ENCODE results near the gene CREBL2. TPM values are rescaled to one million over a fixed set of nuclear protein-coding genes. Genes with fewer than 3 reads are reported as not detected.

The CREBL2 gene
- total and polyA plus RNA-seq, 10 of the 15 experiments (the other 5 are each of a cell fraction or from before 2014, with no cell fraction given) = 4.6 to 19.1 (median 13.5) TPM

DNA sequence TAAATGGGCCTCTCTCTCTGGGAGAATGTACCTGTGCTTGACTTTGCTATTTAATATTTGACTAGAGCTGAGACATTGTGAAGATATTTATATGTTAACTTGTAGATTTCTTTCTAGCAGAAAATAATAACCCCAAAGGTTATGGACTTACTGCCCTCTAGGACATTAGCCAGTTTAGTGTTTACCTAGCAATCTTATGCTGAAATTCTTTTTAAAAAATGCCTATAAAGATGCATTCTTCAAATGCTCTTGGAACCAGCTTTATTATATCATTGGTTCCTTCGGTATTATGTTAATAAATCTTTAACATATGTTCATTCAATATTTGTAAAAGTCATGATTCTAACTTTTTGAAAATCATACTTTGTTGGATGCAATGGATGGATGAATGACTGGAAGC lies 56.3 kb downstream of the CREBL2 start:
- intact Hi-C loops (cut with micrococcal nuclease; ENCODE audit: unreplicated experiment) = no loop called here
- ChIA-PET CTCF (interaction anchor here (0.7 to 2.9 kb wide), 2 partner anchors 12 kb away, joined by 3 to 10 read pairs; no protein-coding TSS in a partner anchor), POLR2A (no interaction called here), SMC1A (ENCODE audit: uncharacterized antibody, unreplicated experiment) (interaction anchor here (1.0 to 1.4 kb wide), 4 partner anchors 13 to 312 kb away, joined by 3 to 6 read pairs (median 4); partner anchors contain the start of gene BORCS5), RAD21 (ENCODE audit: unreplicated experiment) (interaction anchor here (0.6 to 1.6 kb wide), 2 partner anchors 69 to 283 kb away, joined by 3 read pairs; no protein-coding TSS in a partner anchor)
- no peaks in the 10 kb centered on the region for H3K79me2 ChIP-seq (ENCODE audit: control insufficient read depth, insufficient read depth, low read length)
- H3K4me2 ChIP-seq (ENCODE audit: control insufficient read depth, insufficient read depth) = no peak overlapping the region
- peaks cover 12% of the 10 kb centered on the region; the same call in 1 of the 2 replicates for H3K4me1 ChIP-seq (ENCODE audit: control insufficient read depth, insufficient read depth, low read length)
- no peak overlapping the region for H3K9ac ChIP-seq (ENCODE audit: control insufficient read depth, insufficient read depth, low read length)
- no TSS peak for BruUV-seq (replicated peaks)
- no peak overlapping the region for H3K27ac ChIP-seq (ENCODE audit: control insufficient read depth, insufficient read depth)
- H3K36me3 ChIP-seq (ENCODE audit: control insufficient read depth in 2 of 2, insufficient read depth in 2 of 2, low read length in 1 of 2) = no peaks in the 10 kb centered on the region
- no peak overlapping the region for H3K4me3 ChIP-seq
- no peaks in the 10 kb centered on the region for H4K20me1 ChIP-seq (ENCODE audit: control insufficient read depth, insufficient read depth)
- WGBS (ENCODE audit: insufficient coverage, insufficient replicate concordance, low lambda C conversion rate, missing lambda C conversion rate) = 97% methylated on average over 1 of the region's 1 CpG
- ATAC-seq (no peak), FAIRE-seq (no peak), DNase-seq (ENCODE audit: low read depth, low spot score) (no peak)
- no peaks in the 10 kb centered on the region for H3K27me3 ChIP-seq (replicated peaks in 1 of 2; ENCODE audit: control insufficient read depth in 2 of 2, insufficient read depth in 2 of 2, low read length in 1 of 2)
- no peak overlapping the region for H2AFZ ChIP-seq (ENCODE audit: control insufficient read depth, low read depth, low read length)
- in situ Hi-C loops (cut with MboI) = no loop called here
- TF ChIP-seq BCL11A (IDR thresholded peaks at IDR 0.05; ENCODE audit: low read depth, low read length) (no peak), ATF7 (IDR thresholded peaks at IDR 0.05; ENCODE audit: low read depth) (no peak), RUNX3 (IDR thresholded peaks at IDR 0.05; ENCODE audit: low read length) (no peak), SRF (IDR thresholded peaks at IDR 0.05; ENCODE audit: low read depth in 2 of 2, low read length in 2 of 2) (no peak), EGR1 (IDR thresholded peaks at IDR 0.05; ENCODE audit: borderline replicate concordance in 1 of 2, low read depth in 2 of 2, low read length in 2 of 2) (no peak)
- TF ChIP-seq, protein P1, sequence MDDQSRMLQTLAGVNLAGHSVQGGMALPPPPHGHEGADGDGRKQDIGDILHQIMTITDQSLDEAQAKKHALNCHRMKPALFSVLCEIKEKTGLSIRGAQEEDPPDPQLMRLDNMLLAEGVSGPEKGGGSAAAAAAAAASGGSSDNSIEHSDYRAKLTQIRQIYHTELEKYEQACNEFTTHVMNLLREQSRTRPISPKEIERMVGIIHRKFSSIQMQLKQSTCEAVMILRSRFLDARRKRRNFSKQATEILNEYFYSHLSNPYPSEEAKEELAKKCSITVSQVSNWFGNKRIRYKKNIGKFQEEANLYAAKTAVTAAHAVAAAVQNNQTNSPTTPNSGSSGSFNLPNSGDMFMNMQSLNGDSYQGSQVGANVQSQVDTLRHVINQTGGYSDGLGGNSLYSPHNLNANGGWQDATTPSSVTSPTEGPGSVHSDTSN (IDR thresholded peaks at IDR 0.05; ENCODE audit: insufficient replicate concordance, low read depth, low read length) = no peak
- no peaks in the 10 kb centered on the region for H3K9me3 ChIP-seq (replicated peaks; ENCODE audit: control insufficient read depth, insufficient read depth, low read length)

DNA sequence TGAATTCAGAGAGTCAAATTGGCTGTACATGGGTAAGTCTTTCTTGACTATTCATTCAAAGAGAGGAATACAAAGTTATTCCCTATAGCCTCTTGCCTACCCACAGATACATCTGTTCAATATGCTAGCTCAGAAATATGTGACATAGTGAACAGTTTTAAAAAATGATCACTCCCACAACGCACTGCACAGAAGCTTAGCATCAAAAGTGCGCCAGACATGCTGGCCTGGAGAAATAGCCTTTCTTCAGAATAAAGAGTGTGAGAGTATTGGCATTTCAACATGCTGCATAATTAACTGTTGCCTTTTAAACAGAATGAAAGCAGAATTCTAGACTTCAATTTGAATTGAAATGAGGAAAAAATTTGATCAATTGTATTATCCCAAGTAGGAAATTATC lies 57.3 kb downstream of the CREBL2 start:
- ChIA-PET POLR2A (no interaction called here), SMC1A (ENCODE audit: uncharacterized antibody, unreplicated experiment) (interaction anchor here (1.0 to 1.4 kb wide), 2 partner anchors 22 to 313 kb away, joined by 4 to 5 read pairs; partner anchors contain the start of gene BORCS5), RAD21 (ENCODE audit: unreplicated experiment) (no interaction called here), CTCF (interaction anchor here (1.5 kb wide), 1 partner anchor 68 kb away, joined by 3 read pairs; no protein-coding TSS in a partner anchor)
- H3K79me2 ChIP-seq (ENCODE audit: control insufficient read depth, insufficient read depth, low read length) = no peaks in the 10 kb centered on the region
- H3K27ac ChIP-seq (ENCODE audit: control insufficient read depth, insufficient read depth) = no peak overlapping the region
- H2AFZ ChIP-seq (ENCODE audit: control insufficient read depth, low read depth, low read length) = no peak overlapping the region
- BruUV-seq (replicated peaks) = no TSS peak
- H3K9ac ChIP-seq (ENCODE audit: control insufficient read depth, insufficient read depth, low read length) = no peak overlapping the region
- intact Hi-C loops (cut with micrococcal nuclease; ENCODE audit: unreplicated experiment) (no loop called here), in situ Hi-C loops (cut with MboI) (no loop called here)
- H3K4me1 ChIP-seq (ENCODE audit: control insufficient read depth, insufficient read depth, low read length) = peaks cover 13% of the 10 kb centered on the region; the same call in 1 of the 2 replicates
- H3K9me3 ChIP-seq (replicated peaks; ENCODE audit: control insufficient read depth, insufficient read depth, low read length) = no peaks in the 10 kb centered on the region
- no peaks in the 10 kb centered on the region for H3K27me3 ChIP-seq (replicated peaks in 1 of 2; ENCODE audit: control insufficient read depth in 2 of 2, insufficient read depth in 2 of 2, low read length in 1 of 2)
- DNase-seq (ENCODE audit: low read depth, low spot score) (no peak), FAIRE-seq (no peak), ATAC-seq (no peak)
- no peaks in the 10 kb centered on the region for H3K36me3 ChIP-seq (ENCODE audit: control insufficient read depth in 2 of 2, insufficient read depth in 2 of 2, low read length in 1 of 2)
- H4K20me1 ChIP-seq (ENCODE audit: control insufficient read depth, insufficient read depth) = no peaks in the 10 kb centered on the region
- H3K4me3 ChIP-seq = no peak overlapping the region
- WGBS (ENCODE audit: insufficient coverage, insufficient replicate concordance, low lambda C conversion rate, missing lambda C conversion rate) = 75% methylated on average over 2 of the region's 2 CpGs
- H3K4me2 ChIP-seq (ENCODE audit: control insufficient read depth, insufficient read depth) = no peak overlapping the region
- TF ChIP-seq, protein P2, sequence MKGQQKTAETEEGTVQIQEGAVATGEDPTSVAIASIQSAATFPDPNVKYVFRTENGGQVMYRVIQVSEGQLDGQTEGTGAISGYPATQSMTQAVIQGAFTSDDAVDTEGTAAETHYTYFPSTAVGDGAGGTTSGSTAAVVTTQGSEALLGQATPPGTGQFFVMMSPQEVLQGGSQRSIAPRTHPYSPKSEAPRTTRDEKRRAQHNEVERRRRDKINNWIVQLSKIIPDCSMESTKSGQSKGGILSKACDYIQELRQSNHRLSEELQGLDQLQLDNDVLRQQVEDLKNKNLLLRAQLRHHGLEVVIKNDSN (IDR thresholded peaks at IDR 0.05; ENCODE audit: borderline replicate concordance, extremely low read length, insufficient read depth, low read depth, low read length) = no peak
- TF ChIP-seq JUNB (IDR thresholded peaks at IDR 0.05) (no peak), RAD51 (IDR thresholded peaks at IDR 0.05) (no peak), NR2F1 (conservative IDR thresholded peaks at IDR 0.05) (no peak), MYB (IDR thresholded peaks at IDR 0.05; ENCODE audit: borderline replicate concordance, low read depth, low read length) (no peak)

Measured in GM12878 (cell line).